B cell (primary cell): ENCODE results near the gene LRRC7. TPM values are rescaled to one million over a fixed set of nuclear protein-coding genes. Genes with fewer than 3 reads are reported as not detected.

ENCODE experiments used
- ATAC-seq: fragments of 200-7000 bp; cut with Tn5 transposase; one replicate; pipeline ENCODE4 v1.10.0; 2021; ENCODE audit warnings: low read depth, mild to moderate bottlenecking, moderate number of reproducible peaks, moderate library complexity
- CTCF ChIA-PET: fragments of 350-600 bp; sonication (Branson Sonifier 250); formaldehyde crosslinking; loops from one replicate; lab custom pipeline; 2021; ENCODE audit warnings: antibody characterized with exemption, inconsistent platforms; lab: Charles Lee
- POLR2A ChIA-PET: fragments of 350-600 bp; sonication (Branson Sonifier 250); formaldehyde crosslinking; loops from one replicate; lab custom pipeline; 2021; ENCODE audit warnings: antibody characterized with exemption; lab: Charles Lee
- DNase-seq: peaks from one replicate; pipeline ENCODE4 v3.0.0; 2013
- H2AFZ ChIP-seq: 2 replicates; pipeline ENCODE4 v1.6.1; 2012; ENCODE audit warnings: mild to moderate bottlenecking, low read depth, low read length; ENCODE audit not compliant: insufficient read depth, poor library complexity, severe bottlenecking
- H3K27ac ChIP-seq, 2 donors: 1 replicate in 1 of 2; 2 replicates in 1 of 2; pipeline ENCODE4 v1.5.1; 2012 to 2013; ENCODE audit warnings: low read length in 2 of 2, mild to moderate bottlenecking in 2 of 2, moderate library complexity in 1 of 2
- H3K27me3 ChIP-seq, 4 experiments: fragments of 200-600 bp in 1 of 4; sonication (generic) in 1 of 4; replicated peaks in 1 of 4; 1 replicate in 2 of 4; 2 replicates in 2 of 4; pipeline versions ENCODE4 v1.6.1 to v1.7.0; 2013 to 2016; ENCODE audit warnings: low read length in 3 of 4, mild to moderate bottlenecking in 2 of 4, mixed read lengths in 1 of 4, moderate library complexity in 1 of 4; ENCODE audit not compliant: insufficient read depth in 4 of 4, control insufficient read depth in 3 of 4; ENCODE audit errors: control extremely low read depth in 1 of 4
- H3K36me3 ChIP-seq, 2 experiments: replicated peaks in 1 of 2; 1 replicate in 1 of 2; 2 replicates in 1 of 2; pipeline versions ENCODE4 v1.6.1 to v1.7.1; 2013; ENCODE audit warnings: low read length in 1 of 2; ENCODE audit not compliant: insufficient read depth in 2 of 2, control insufficient read depth in 1 of 2; ENCODE audit errors: control extremely low read depth in 1 of 2, extremely low read depth in 1 of 2
- H3K4me1 ChIP-seq, 2 donors: fragments of 200-600 bp in 1 of 2; sonication (generic) in 1 of 2; 1 replicate in 1 of 2; 2 replicates in 1 of 2; pipeline versions ENCODE4 v1.5.1 to v1.6.1; 2013 to 2017; ENCODE audit warnings: low read length in 2 of 2; ENCODE audit not compliant: control insufficient read depth in 2 of 2, insufficient read depth in 2 of 2
- H3K4me2 ChIP-seq: replicated peaks from 2 replicates; pipeline ENCODE3; 2012; ENCODE audit warnings: mild to moderate bottlenecking, low read depth, low read length; ENCODE audit not compliant: poor library complexity, severe bottlenecking
- H3K4me3 ChIP-seq, 5 experiments: fragments of 200-600 bp in 1 of 5; sonication (generic) in 1 of 5; 1 replicate in 3 of 5; 2 replicates in 2 of 5; pipeline versions ENCODE4 v1.5.1 to v1.7.0; 2011 to 2016; ENCODE audit warnings: low read length in 4 of 5, mild to moderate bottlenecking in 4 of 5, low read depth in 2 of 5, control low read depth in 1 of 5, moderate library complexity in 1 of 5; ENCODE audit not compliant: insufficient read depth in 1 of 5; ENCODE audit errors: control extremely low read depth in 1 of 5, extremely low read depth in 1 of 5
- H3K79me2 ChIP-seq: fragments of 200-600 bp; sonication (generic); one replicate; pipeline ENCODE4 v1.6.0; 2016; ENCODE audit warnings: low read length; ENCODE audit not compliant: control insufficient read depth, insufficient read depth
- H3K9ac ChIP-seq: fragments of 200-600 bp; sonication (generic); 2 replicates; pipeline ENCODE4 v1.6.1; 2017; ENCODE audit warnings: mild to moderate bottlenecking, low read length, moderate library complexity
- H3K9me3 ChIP-seq, 3 donors: one replicate each; pipeline versions ENCODE4 v1.6.1 to v1.7.1; 2013; ENCODE audit warnings: low read length in 2 of 3; ENCODE audit not compliant: control insufficient read depth in 2 of 3, insufficient read depth in 1 of 3; ENCODE audit errors: control extremely low read depth in 1 of 3
- H4K20me1 ChIP-seq: 2 replicates; pipeline ENCODE4 v1.6.0; 2012; ENCODE audit warnings: mild to moderate bottlenecking, low read length; ENCODE audit not compliant: insufficient read depth, control insufficient read depth, poor library complexity, severe bottlenecking
- H3K27ac Mint-ChIP-seq: one replicate; pipeline ENCODE4 v1.8.0; 2021; ENCODE audit warnings: mixed read lengths
- H3K27me3 Mint-ChIP-seq: one replicate; pipeline ENCODE4 v1.8.0; 2021; ENCODE audit warnings: mixed read lengths
- H3K4me1 Mint-ChIP-seq: one replicate; pipeline ENCODE4 v1.8.0; 2021; ENCODE audit warnings: mixed read lengths
- H3K4me3 Mint-ChIP-seq: one replicate; pipeline ENCODE4 v1.8.0; 2021; ENCODE audit warnings: mixed read lengths
- H3K9me3 Mint-ChIP-seq: one replicate; pipeline ENCODE4 v1.8.0; 2022; ENCODE audit warnings: mixed read lengths; ENCODE audit not compliant: insufficient read depth
- EZH2 ChIP-seq: IDR thresholded peaks from 2 replicates; pipeline ENCODE4 v1.6.1; 2012; ENCODE audit warnings: borderline replicate concordance, low read depth, mild to moderate bottlenecking, moderate library complexity, low read length; ENCODE audit not compliant: insufficient read depth, poor library complexity, severe bottlenecking
- WGBS: methylation state at CpG from one replicate; pipeline ENCODE4 v1.1.5; 2013; ENCODE audit warnings: missing lambda C conversion rate; ENCODE audit not compliant: insufficient coverage; 5-methylcytosine and 5-hydroxymethylcytosine counted together
- intact Hi-C: fragments of 100-400 bp; cut with micrococcal nuclease; formaldehyde crosslinking; loops from one replicate; pipeline ENCODE4 v1.10.0; 2022
- polyA plus RNA-seq: library from polyadenylated mRNA; depleted of rRNA; stranded (reverse); fragments of >200 nt; gene quantifications from 2 replicates; pipeline ENCODE4 v1.2.3, GENCODE V29; 2012
- total RNA-seq, 2 donors: library from RNA; stranded (reverse); fragments of 120-200 nt in 1 of 2; gene quantifications; 1 replicate in 1 of 2; 2 replicates in 1 of 2; pipeline versions ENCODE4 v1.2.3 to v1.2.4, GENCODE V29; 2013 to 2022
- TF ChIP-seq, protein P1 (sequence below): fragments of 200-600 bp; IDR thresholded peaks from one replicate; pipeline ENCODE4 v1.8.0; 2022; ENCODE audit warnings: antibody characterized with exemption, mild to moderate bottlenecking

Gene LRRC7
- total and polyA plus RNA-seq, 2 donors (not counting 1 experiment from before 2014, with no cell fraction given) = not detected

GRCh38 chr1:69776555-69776954 is 208.8 kb downstream of the LRRC7 start:
- ChIA-PET POLR2A (no interaction called here), CTCF (no interaction called here)
- H3K27me3 Mint-ChIP-seq = no peaks in the 10 kb centered on the region
- Histone ChIP-seq H3K4me3 (no peak overlapping the region), H3K27me3 (no peaks in the 10 kb centered on the region), H3K27ac (no peak overlapping the region), H3K9ac (no peak overlapping the region), H3K36me3 (no peaks in the 10 kb centered on the region), H3K79me2 (no peaks in the 10 kb centered on the region), H2AFZ (no peak overlapping the region), H3K4me1 (no peaks in the 10 kb centered on the region), H3K4me2 (no peak overlapping the region), H4K20me1 (no peaks in the 10 kb centered on the region), H3K9me3 (no peaks in the 10 kb centered on the region)
- no peak overlapping the region for H3K27ac Mint-ChIP-seq
- intact Hi-C loops = no loop called here
- no CpG with 5 or more reads among the region's 1 CpG for WGBS
- ATAC-seq (no peak), DNase-seq (no peak)
- no peaks in the 10 kb centered on the region for H3K9me3 Mint-ChIP-seq
- no peak for TF ChIP-seq EZH2
- TF ChIP-seq, protein P1, sequence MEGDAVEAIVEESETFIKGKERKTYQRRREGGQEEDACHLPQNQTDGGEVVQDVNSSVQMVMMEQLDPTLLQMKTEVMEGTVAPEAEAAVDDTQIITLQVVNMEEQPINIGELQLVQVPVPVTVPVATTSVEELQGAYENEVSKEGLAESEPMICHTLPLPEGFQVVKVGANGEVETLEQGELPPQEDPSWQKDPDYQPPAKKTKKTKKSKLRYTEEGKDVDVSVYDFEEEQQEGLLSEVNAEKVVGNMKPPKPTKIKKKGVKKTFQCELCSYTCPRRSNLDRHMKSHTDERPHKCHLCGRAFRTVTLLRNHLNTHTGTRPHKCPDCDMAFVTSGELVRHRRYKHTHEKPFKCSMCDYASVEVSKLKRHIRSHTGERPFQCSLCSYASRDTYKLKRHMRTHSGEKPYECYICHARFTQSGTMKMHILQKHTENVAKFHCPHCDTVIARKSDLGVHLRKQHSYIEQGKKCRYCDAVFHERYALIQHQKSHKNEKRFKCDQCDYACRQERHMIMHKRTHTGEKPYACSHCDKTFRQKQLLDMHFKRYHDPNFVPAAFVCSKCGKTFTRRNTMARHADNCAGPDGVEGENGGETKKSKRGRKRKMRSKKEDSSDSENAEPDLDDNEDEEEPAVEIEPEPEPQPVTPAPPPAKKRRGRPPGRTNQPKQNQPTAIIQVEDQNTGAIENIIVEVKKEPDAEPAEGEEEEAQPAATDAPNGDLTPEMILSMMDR = no peak
- no peaks in the 10 kb centered on the region for H3K4me1 Mint-ChIP-seq
- no peak overlapping the region for H3K4me3 Mint-ChIP-seq

GRCh38 chr1:69777423-69777822 is 209.7 kb downstream of the LRRC7 start:
- Histone ChIP-seq H3K36me3 (no peaks in the 10 kb centered on the region), H3K27ac (no peak overlapping the region), H3K27me3 (no peaks in the 10 kb centered on the region), H2AFZ (no peak overlapping the region), H3K4me3 (no peak overlapping the region), H3K4me1 (no peaks in the 10 kb centered on the region), H3K79me2 (no peaks in the 10 kb centered on the region), H3K9ac (no peak overlapping the region), H4K20me1 (no peaks in the 10 kb centered on the region), H3K9me3 (no peaks in the 10 kb centered on the region), H3K4me2 (no peak overlapping the region)
- ChIA-PET POLR2A (no interaction called here), CTCF (no interaction called here)
- 80% methylated on average over 1 of the region's 1 CpG for WGBS
- no peak overlapping the region for H3K27ac Mint-ChIP-seq
- no peaks in the 10 kb centered on the region for H3K4me1 Mint-ChIP-seq
- TF ChIP-seq EZH2 = no peak
- TF ChIP-seq, protein P1 = no peak
- DNase-seq (no peak), ATAC-seq (no peak)
- H3K27me3 Mint-ChIP-seq = no peaks in the 10 kb centered on the region
- intact Hi-C loops = no loop called here
- H3K9me3 Mint-ChIP-seq = no peaks in the 10 kb centered on the region
- H3K4me3 Mint-ChIP-seq = no peak overlapping the region
